Endothelial cell of umbilical vein (primary cell): Measurements from ENCODE around the gene ESPN.

Source experiments
- EZH2 ChIP-seq: IDR thresholded peaks from 2 replicates; pipeline ENCODE4 v1.6.1; 2012; ENCODE audit warnings: borderline replicate concordance, low read depth, mild to moderate bottlenecking, moderate library complexity, low read length, inconsistent platforms; ENCODE audit not compliant: severe bottlenecking
- FOS ChIP-seq: IDR thresholded peaks from 2 replicates; pipeline ENCODE4 v1.6.1; 2011; ENCODE audit warnings: mild to moderate bottlenecking, low read length, moderate library complexity, borderline replicate concordance; ENCODE audit not compliant: insufficient read depth
- POLR2A ChIP-seq: IDR thresholded peaks from 2 replicates; pipeline ENCODE4 v1.6.1; 2012; ENCODE audit warnings: low read depth, mild to moderate bottlenecking, control low read depth, low read length
- POLR2AphosphoS5 ChIP-seq: IDR thresholded peaks from 2 replicates; pipeline ENCODE4 v1.6.1; 2012; ENCODE audit warnings: low read depth, mild to moderate bottlenecking, control low read depth, low read length, moderate library complexity; ENCODE audit not compliant: insufficient read depth
- TF ChIP-seq, protein P1 (sequence below), 2 donors: IDR thresholded peaks; 1 replicate in 1 of 2; 2 replicates in 1 of 2; pipeline ENCODE4 v1.5.1; 2011; ENCODE audit warnings: low read length in 2 of 2, mild to moderate bottlenecking in 2 of 2, moderate library complexity in 2 of 2, control low read depth in 1 of 2, inconsistent platforms in 1 of 2, low read depth in 1 of 2; ENCODE audit not compliant: insufficient read depth in 1 of 2; ENCODE audit errors: extremely low read depth in 1 of 2

DNA sequence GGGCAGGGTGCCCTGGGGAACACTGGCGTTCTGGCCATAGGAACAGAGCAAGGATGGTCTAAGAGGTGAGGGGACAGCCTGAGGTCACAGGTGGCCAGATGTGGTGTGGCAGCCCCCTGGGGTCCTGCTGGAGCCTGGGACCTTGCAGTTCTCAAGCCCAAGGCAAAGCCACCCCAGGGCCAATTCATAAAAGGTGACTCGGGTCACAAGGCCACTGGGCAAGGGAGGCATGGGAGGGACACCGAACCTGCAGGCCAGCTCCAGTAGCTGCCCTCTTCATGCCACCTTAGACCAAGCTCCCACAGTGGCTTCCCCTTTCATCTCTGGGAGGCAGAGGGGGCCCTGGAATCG lies 22.1 kb downstream of the ESPN start:
- no peak for TF ChIP-seq POLR2A
- TF ChIP-seq, protein P1, sequence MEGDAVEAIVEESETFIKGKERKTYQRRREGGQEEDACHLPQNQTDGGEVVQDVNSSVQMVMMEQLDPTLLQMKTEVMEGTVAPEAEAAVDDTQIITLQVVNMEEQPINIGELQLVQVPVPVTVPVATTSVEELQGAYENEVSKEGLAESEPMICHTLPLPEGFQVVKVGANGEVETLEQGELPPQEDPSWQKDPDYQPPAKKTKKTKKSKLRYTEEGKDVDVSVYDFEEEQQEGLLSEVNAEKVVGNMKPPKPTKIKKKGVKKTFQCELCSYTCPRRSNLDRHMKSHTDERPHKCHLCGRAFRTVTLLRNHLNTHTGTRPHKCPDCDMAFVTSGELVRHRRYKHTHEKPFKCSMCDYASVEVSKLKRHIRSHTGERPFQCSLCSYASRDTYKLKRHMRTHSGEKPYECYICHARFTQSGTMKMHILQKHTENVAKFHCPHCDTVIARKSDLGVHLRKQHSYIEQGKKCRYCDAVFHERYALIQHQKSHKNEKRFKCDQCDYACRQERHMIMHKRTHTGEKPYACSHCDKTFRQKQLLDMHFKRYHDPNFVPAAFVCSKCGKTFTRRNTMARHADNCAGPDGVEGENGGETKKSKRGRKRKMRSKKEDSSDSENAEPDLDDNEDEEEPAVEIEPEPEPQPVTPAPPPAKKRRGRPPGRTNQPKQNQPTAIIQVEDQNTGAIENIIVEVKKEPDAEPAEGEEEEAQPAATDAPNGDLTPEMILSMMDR (IDR thresholded peaks at IDR 0.05; ENCODE audit: extremely low read depth in 1 of 2, insufficient read depth in 1 of 2, low read depth in 1 of 2, low read length in 2 of 2) = no peak
- TF ChIP-seq EZH2 = no peak
- TF ChIP-seq FOS = no peak
- TF ChIP-seq POLR2AphosphoS5 = no peak
